Measurements from ENCODE around the gene EXOC3. TPM values are rescaled to one million over a fixed set of nuclear protein-coding genes. Genes with fewer than 3 reads are reported as not detected.

The EXOC3 gene
- total RNA-seq, 4 donors from 2014 or later = 46.4 to 92.7 (median 60.3) TPM

GRCh38 chr5:439636-440035 is 3.3 kb upstream of the EXOC3 start:
- Histone ChIP-seq H3K9me3 (no peaks in the 10 kb centered on the region), H3K4me1 (peaks cover 0 to 24% (median 15%) of the 10 kb centered on the region in 3 donors), H3K27me3 (peaks cover 33% of the 10 kb centered on the region), H3K4me3 (no peak overlapping the region), H3K27ac (no peak overlapping the region), H3K36me3 (no peaks in the 10 kb centered on the region)
- TF ChIP-seq EP300 (IDR thresholded peaks at IDR 0.05) (no peak), CTCF (IDR thresholded peaks at IDR 0.05) (no peak), POLR2A (IDR thresholded peaks at IDR 0.05) (no peak)
- no peak for ATAC-seq
- 68 to 80% methylated on average over 2 to 11 of the region's 14 CpGs for WGBS, 2 donors (ENCODE audit: low coverage in 1 of 2)

DNA sequence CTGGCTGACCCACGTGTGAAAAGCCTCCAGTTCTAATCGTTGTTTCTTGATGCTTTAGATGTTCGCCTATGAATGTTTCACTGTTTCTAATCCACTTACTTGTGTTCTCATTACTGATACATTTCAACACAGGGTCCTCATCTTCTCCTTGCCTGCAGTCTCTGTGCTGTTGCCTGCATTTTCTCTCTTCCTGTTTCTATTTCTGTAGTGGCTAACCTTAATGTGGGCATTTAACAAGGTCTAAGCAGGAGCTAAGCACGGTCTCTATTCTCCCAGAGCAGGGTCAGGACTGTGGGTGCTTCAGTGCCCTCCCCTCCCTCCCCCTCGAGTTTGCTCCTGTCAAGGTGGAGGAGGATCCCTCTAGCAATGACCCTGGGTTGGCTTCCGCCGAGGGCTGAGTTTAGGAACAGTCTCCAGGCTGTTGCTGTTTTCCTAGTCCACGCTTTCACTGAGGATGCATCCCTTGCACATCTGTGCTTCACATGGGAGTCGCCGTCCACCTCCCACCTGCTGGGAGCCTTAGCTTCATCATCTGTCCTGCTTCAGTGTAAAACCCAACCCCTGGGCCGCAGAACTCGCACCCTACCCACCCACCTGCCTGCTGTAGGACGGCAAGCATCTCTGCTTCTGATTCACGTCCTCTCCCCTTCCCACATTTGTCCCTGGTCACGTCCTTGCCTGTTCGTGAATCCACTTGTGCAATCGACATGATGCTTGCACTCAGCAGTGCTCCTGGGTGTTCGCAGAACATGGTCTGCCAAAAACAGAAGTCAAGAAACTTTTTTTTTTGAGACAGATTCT is 2.4 kb upstream of the EXOC3 start:
- Histone ChIP-seq H3K27ac (no peak overlapping the region), H3K4me3 (no peak overlapping the region), H3K27me3 (peaks cover 25% of the 10 kb centered on the region), H3K4me1 (peaks cover 0 to 31% (median 15%) of the 10 kb centered on the region in 3 donors), H3K9me3 (no peaks in the 10 kb centered on the region), H3K36me3 (peaks cover 0 to 2% of the 10 kb centered on the region in 2 donors)
- 66 to 77% methylated on average over 6 to 12 of the region's 18 CpGs for WGBS, 2 donors (ENCODE audit: low coverage in 1 of 2)
- ATAC-seq = no peak
- TF ChIP-seq POLR2AphosphoS5 (IDR thresholded peaks at IDR 0.05) (no peak), EP300 (IDR thresholded peaks at IDR 0.05) (no peak), CTCF (IDR thresholded peaks at IDR 0.05) (no peak), POLR2A (IDR thresholded peaks at IDR 0.05) (no peak)

- H3K4me3 ChIP-seq = peak overlapping the region in 1 of 2 donors; percentile 96
- WGBS, 2 donors (ENCODE audit: low coverage in 1 of 2) = 92% methylated on average over 5 of the region's 5 CpGs; no CpG with 5 or more reads in 1 of the 2 donors
- H3K9me3 ChIP-seq = no peaks in the 10 kb centered on the region
- peaks cover 12% of the 10 kb centered on the region for H3K27me3 ChIP-seq
- H3K36me3 ChIP-seq = peaks cover 0 to 15% of the 10 kb centered on the region in 2 donors
- TF ChIP-seq CTCF (IDR thresholded peaks at IDR 0.05) (no peak), EP300 (IDR thresholded peaks at IDR 0.05) (no peak), POLR2A (IDR thresholded peaks at IDR 0.05) (no peak), POLR2AphosphoS5 (IDR thresholded peaks at IDR 0.05) (no peak)
- H3K4me1 ChIP-seq = peaks cover 0 to 36% (median 15%) of the 10 kb centered on the region in 3 donors
- no peak for ATAC-seq
- no peak overlapping the region for H3K27ac ChIP-seq
These were observed 1.0 kb upstream of the EXOC3 start for GRCh38 chr5:441996-442334.

DNA sequence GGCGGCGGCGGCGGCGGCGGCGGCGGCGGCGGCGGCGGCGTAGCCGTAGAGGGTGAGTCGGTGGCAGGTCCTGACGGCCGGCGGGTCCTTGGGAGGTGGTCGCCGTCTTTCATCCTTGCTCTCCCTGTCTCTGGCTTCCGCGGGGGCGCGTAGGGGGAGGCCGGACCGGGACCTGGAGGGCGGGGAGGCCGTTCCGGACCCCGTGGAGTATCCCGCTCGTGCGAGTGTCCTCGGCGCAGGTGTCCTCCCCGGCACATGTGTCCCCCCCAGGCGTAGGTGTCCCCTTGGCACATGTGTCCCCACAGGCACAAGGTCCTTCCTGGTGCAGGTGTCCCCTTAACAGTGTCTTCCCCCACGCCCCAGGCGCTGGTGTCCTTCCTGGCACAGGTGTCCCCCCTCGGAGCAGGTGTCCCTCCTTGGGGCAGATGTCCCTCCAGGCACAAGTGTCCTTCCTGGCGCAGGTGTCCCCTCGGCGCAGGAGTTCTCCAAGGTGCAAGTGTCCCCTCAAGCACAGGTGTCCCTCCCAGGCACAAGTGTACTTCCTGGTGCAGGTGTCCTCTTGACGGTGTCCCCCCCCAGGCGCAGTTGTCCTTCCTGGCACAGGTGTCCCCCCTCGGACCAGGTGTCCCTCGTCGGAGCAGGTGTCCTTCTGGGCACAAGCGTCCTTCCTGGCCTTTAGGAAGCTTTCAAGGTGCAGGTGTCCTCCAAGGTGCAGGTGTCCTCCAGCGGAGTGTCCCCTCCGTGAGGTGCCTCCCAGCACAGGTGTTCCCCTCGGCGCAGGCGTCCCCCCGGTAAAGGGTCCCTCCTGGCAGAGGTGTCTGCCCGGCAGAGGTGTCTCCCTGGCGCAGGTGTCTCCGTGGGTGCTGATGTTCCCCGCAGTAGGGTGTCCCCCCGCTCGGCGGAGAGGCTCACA is 519 bp downstream of the EXOC3 start:
- Histone ChIP-seq H3K4me3 (peak overlapping the region; percentile 75 to 96), H3K27ac (peak overlapping the region; percentile 4 to 89 (median 86)), H3K4me1 (peaks cover 0 to 43% (median 15%) of the 10 kb centered on the region in 3 donors), H3K27me3 (peaks cover 3% of the 10 kb centered on the region), H3K36me3 (peaks cover 0 to 31% of the 10 kb centered on the region in 2 donors), H3K9me3 (no peaks in the 10 kb centered on the region)
- peak; percentile 8 for ATAC-seq
- 0% methylated on average over 3 to 4 of the region's 62 CpGs for WGBS, 2 donors (ENCODE audit: low coverage in 1 of 2)
- TF ChIP-seq POLR2A (IDR thresholded peaks at IDR 0.05) (peak in 1 of 2 donors; percentile 38), CTCF (IDR thresholded peaks at IDR 0.05) (no peak), EP300 (IDR thresholded peaks at IDR 0.05) (no peak)

All from gastroesophageal sphincter (tissue), 4 donors.